K562 (cell line): Measurements from ENCODE around the gene SMG9. TPM values are rescaled to one million over a fixed set of nuclear protein-coding genes. Genes with fewer than 3 reads are reported as not detected.

Experiments
- ATAC-seq: fragments of 200-7000 bp; cut with Tn5 transposase; 3 replicates; pipeline ENCODE4 v1.9.1; 2020; ENCODE audit warnings: moderate library complexity
- BruUV-seq: library from RNA; stranded (reverse); fragments of 400-500 nt; replicated peaks from 2 replicates; lab custom pipeline; 2021; lab: Mats Ljungman, UMichigan
- CTCF ChIA-PET: fragments of 300-600 bp; formaldehyde crosslinking; extraction: SDS; loops from one replicate; lab custom pipeline; 2021; ENCODE audit warnings: low intra/inter-chr PET ratio; lab: Yijun Ruan, JAX
- POLR2A ChIA-PET: fragments of 300-600, 350-650 bp; sonication (Branson Sonifier 250); formaldehyde crosslinking; extraction: SDS; loops from one replicate; lab custom pipeline; 2021; ENCODE audit warnings: antibody characterized with exemption, inconsistent platforms; lab: Yijun Ruan, JAX
- DNase-seq, 4 experiments: peaks; one replicate each; pipeline versions ENCODE4 v3.0.0 to v3.0.0-alpha.2; 2011 to 2018; ENCODE audit warnings: low spot score in 3 of 4, mixed read lengths in 3 of 4; ENCODE audit errors: extremely low read depth in 1 of 4
- FAIRE-seq: peaks from 2 replicates; lab custom pipeline; 2011; peaks lifted over from hg19 to GRCh38; lab: Jason Lieb, UNC
- H2AFZ ChIP-seq: 2 replicates; pipeline ENCODE4 v1.6.0; 2011; ENCODE audit warnings: low read depth, low read length, control low read depth, inconsistent platforms
- H3K27ac ChIP-seq: fragments of 200-600 bp; 3 replicates; pipeline ENCODE4 v1.8.0; 2011; ENCODE audit warnings: low read depth, mild to moderate bottlenecking, control low read depth, inconsistent platforms, low read length, moderate library complexity, mixed read lengths; ENCODE audit errors: extremely low read depth
- H3K27me3 ChIP-seq, 2 experiments: fragments of 300-600 bp in 1 of 2; 2 replicates in 1 of 2; 3 replicates in 1 of 2; pipeline versions ENCODE4 v1.6.0 to v1.8.0; 2011; ENCODE audit warnings: inconsistent platforms in 2 of 2, low read length in 2 of 2, mild to moderate bottlenecking in 1 of 2, mixed read lengths in 1 of 2, moderate library complexity in 1 of 2; ENCODE audit not compliant: control insufficient read depth in 2 of 2, insufficient read depth in 2 of 2
- H3K36me3 ChIP-seq: fragments of 300-600 bp; 3 replicates; pipeline ENCODE4 v1.8.0; 2011; ENCODE audit warnings: mild to moderate bottlenecking, low read length, inconsistent platforms; ENCODE audit not compliant: control insufficient read depth, insufficient read depth
- H3K4me1 ChIP-seq, 2 experiments: fragments of 200-600 bp in 1 of 2; replicated peaks in 1 of 2; 2 replicates in 1 of 2; 3 replicates in 1 of 2; pipeline versions ENCODE4 v1.5.1 to v1.8.0; 2011; ENCODE audit warnings: inconsistent platforms in 2 of 2, low read length in 2 of 2, mild to moderate bottlenecking in 1 of 2, mixed read lengths in 1 of 2, moderate library complexity in 1 of 2; ENCODE audit not compliant: control insufficient read depth in 2 of 2, insufficient read depth in 2 of 2
- H3K4me2 ChIP-seq: 2 replicates; pipeline ENCODE4 v1.6.1; 2011; ENCODE audit warnings: low read length, control low read depth, inconsistent platforms, mixed read lengths; ENCODE audit not compliant: insufficient read depth
- H3K4me3 ChIP-seq: fragments of 200-600 bp; sonication (generic), shearing (Covaris generic); 2 replicates; pipeline ENCODE4 v1.5.1; 2016; ENCODE audit warnings: control low read depth, inconsistent platforms
- H3K79me2 ChIP-seq: fragments of 200-600 bp; 3 replicates; pipeline ENCODE4 v1.8.0; 2011; ENCODE audit warnings: low read length, inconsistent platforms; ENCODE audit not compliant: control insufficient read depth, insufficient read depth
- H3K9ac ChIP-seq, 2 experiments: 2 replicates each; pipeline versions ENCODE4 v1.6.0 to v1.6.1; 2011; ENCODE audit warnings: low read depth in 2 of 2, low read length in 2 of 2, control low read depth in 1 of 2, inconsistent platforms in 1 of 2, mild to moderate bottlenecking in 1 of 2, mixed read lengths in 1 of 2; ENCODE audit not compliant: insufficient read depth in 1 of 2
- H3K9me1 ChIP-seq: one replicate; pipeline ENCODE4 v1.6.0; 2011; ENCODE audit warnings: inconsistent platforms, mild to moderate bottlenecking, low read length, moderate library complexity; ENCODE audit not compliant: control insufficient read depth, insufficient read depth
- H3K9me3 ChIP-seq: replicated peaks from 2 replicates; pipeline ENCODE4 v1.5.1; 2011; ENCODE audit warnings: low read depth, low read length, inconsistent platforms; ENCODE audit not compliant: control insufficient read depth, insufficient read depth
- H4K20me1 ChIP-seq: replicated peaks from 2 replicates; pipeline ENCODE4 v1.6.1; 2011; ENCODE audit warnings: low read length, inconsistent platforms, mixed read lengths; ENCODE audit not compliant: control insufficient read depth, insufficient read depth
- DEAF1 ChIP-seq: fragments of 450-650 bp; formaldehyde crosslinking; IDR thresholded peaks from 2 replicates; pipeline ENCODE4 v1.4.0; 2020; ENCODE audit warnings: mild to moderate bottlenecking, moderate library complexity
- ELF1 ChIP-seq: fragments of 200-800 bp; sonication (Bioruptor generic); IDR thresholded peaks from 2 replicates; pipeline ENCODE4 v1.6.1; 2016; ENCODE audit warnings: missing genetic modification characterization, missing compliant biosample characterization
- FOXA1 ChIP-seq: fragments of 450-650 bp; IDR thresholded peaks from 2 replicates; pipeline ENCODE4 v1.6.1; 2016; ENCODE audit warnings: mild to moderate bottlenecking, borderline replicate concordance
- MCM2 ChIP-seq: fragments of 450-650 bp; IDR thresholded peaks from 2 replicates; pipeline ENCODE4 v1.6.1; 2017; ENCODE audit warnings: low read depth, mild to moderate bottlenecking
- MCM5 ChIP-seq: fragments of 450-650 bp; IDR thresholded peaks from 2 replicates; pipeline ENCODE4 v1.6.1; 2016; ENCODE audit warnings: low read depth
- NFIC ChIP-seq: fragments of 450-650 bp; IDR thresholded peaks from 2 replicates; pipeline ENCODE4 v1.6.1; 2017; ENCODE audit warnings: mild to moderate bottlenecking, inconsistent platforms
- SP1 ChIP-seq: sonication (generic); formaldehyde crosslinking; IDR thresholded peaks from 2 replicates; pipeline ENCODE4 v1.8.1; 2022; ENCODE audit warnings: mild to moderate bottlenecking, missing genetic modification reagents
- ZNF354B ChIP-seq: fragments of 250-450 bp; sonication (Bioruptor Pico); IDR thresholded peaks from 2 replicates; pipeline ENCODE4 v1.4.0; 2020
- ZNF512 ChIP-seq: IDR thresholded peaks from 2 replicates; pipeline ENCODE4 v1.6.1; 2016; ENCODE audit warnings: missing genetic modification characterization, missing compliant biosample characterization
- WGBS: fragments of 100-300 bp; shearing (Covaris generic); methylation state at CpG from one replicate; pipeline ENCODE4 v1.1.6; 2016; ENCODE audit warnings: low coverage, mixed read lengths; ENCODE audit not compliant: insufficient coverage; ENCODE audit errors: missing lambda C conversion rate; 5-methylcytosine and 5-hydroxymethylcytosine counted together
- in situ Hi-C: fragments of 300-500 bp; cut with MboI; formaldehyde crosslinking; loops from 4 replicates; pipeline ENCODE4 v1.15.0; 2018; ENCODE audit warnings: inconsistent platforms, mixed read lengths
- intact Hi-C: fragments of 100-400 bp; cut with micrococcal nuclease; formaldehyde crosslinking; loops from 2 replicates; pipeline ENCODE4 v1.14.2; 2022
- polyA plus RNA-seq, 8 experiments: library from polyadenylated mRNA; depleted of rRNA in 4 of 8; stranded (reverse) in 5 of 8; unstranded in 3 of 8; fragments of >200 nt; fragmentation: Nextera tagmentation in 2 of 8; fragmentation: Illumina TruSeq in 1 of 8; extraction: Ambion mirVana in 2 of 8; extraction: Trizol in 1 of 8; gene quantifications; 2 replicates each; pipeline versions ENCODE4 v1.2.1 to v1.2.3, GENCODE V29; 2011 to 2014; ENCODE audit warnings: inconsistent platforms in 1 of 8, missing spikeins in 1 of 8
- total RNA-seq, 7 experiments: library from RNA; depleted of rRNA in 6 of 7; stranded (reverse); fragments of >200 nt in 6 of 7; fragmentation: Illumina TruSeq in 2 of 7; extraction: Trizol in 2 of 7; gene quantifications; 2 replicates each; pipeline versions ENCODE4 v1.2.1 to v1.2.3, GENCODE V29; 2011 to 2021; ENCODE audit warnings: low replicate concordance in 1 of 7

SMG9 gene
- total and polyA plus RNA-seq, 9 of the 15 experiments (the other 6 are each of a cell fraction or from before 2014, with no cell fraction given), result 1.7 to 79.7 (median 40.2) TPM

- CTCF ChIA-PET, result no interaction called here
- DNase-seq (no peak), FAIRE-seq (no peak), ATAC-seq (no peak)
- Histone ChIP-seq H3K27me3 (no peaks in the 10 kb centered on the region), H3K36me3 (peaks cover 98% of the 10 kb centered on the region), H3K4me2 (no peak overlapping the region), H3K9me1 (no peaks in the 10 kb centered on the region), H3K79me2 (no peaks in the 10 kb centered on the region), H4K20me1 (no peaks in the 10 kb centered on the region; the same call in 1 of the 2 replicates), H3K4me1 (no peaks in the 10 kb centered on the region; a peak in 1 of 5 replicates), H3K27ac (no peak overlapping the region), H3K9ac (no peak overlapping the region), H3K4me3 (no peak overlapping the region), H3K9me3 (no peaks in the 10 kb centered on the region), H2AFZ (no peak overlapping the region)
- BruUV-seq, result no TSS peak
- in situ Hi-C loops, result no loop called here
- intact Hi-C loops, result no loop called here
- no peak for TF ChIP-seq MCM2
- TF ChIP-seq MCM5, result no peak
- no peak for TF ChIP-seq ZNF512 (tag)
- no peak for TF ChIP-seq DEAF1 (CRISPR knock-in tag)
- 0 out of 2 replicates have a peak, but pooled peaks have one; percentile 20 for TF ChIP-seq NFIC
- no peak for TF ChIP-seq SP1
- no peak for TF ChIP-seq FOXA1
- no peak for TF ChIP-seq ELF1 (tag)
- TF ChIP-seq ZNF354B (CRISPR knock-in tag), result no peak
- POLR2A ChIA-PET, result interaction anchor here (0.6 to 1.0 kb wide), 3 partner anchors 11 to 1025 kb away, joined by 3 read pairs; no protein-coding TSS in a partner anchor
- WGBS, result 96% methylated on average over 3 of the region's 3 CpGs
Observed at GRCh38 chr19:43743059-43743458, 11.7 kb downstream of the SMG9 start.
